ENCODE results near the gene PTPRO. TPM values are rescaled to one million over a fixed set of nuclear protein-coding genes. Genes with fewer than 3 reads are reported as not detected.

Gene PTPRO
- total and polyA plus RNA-seq, 8 donors, result 0.35 to 11.6 (median 0.68) TPM; not detected in 3

DNA sequence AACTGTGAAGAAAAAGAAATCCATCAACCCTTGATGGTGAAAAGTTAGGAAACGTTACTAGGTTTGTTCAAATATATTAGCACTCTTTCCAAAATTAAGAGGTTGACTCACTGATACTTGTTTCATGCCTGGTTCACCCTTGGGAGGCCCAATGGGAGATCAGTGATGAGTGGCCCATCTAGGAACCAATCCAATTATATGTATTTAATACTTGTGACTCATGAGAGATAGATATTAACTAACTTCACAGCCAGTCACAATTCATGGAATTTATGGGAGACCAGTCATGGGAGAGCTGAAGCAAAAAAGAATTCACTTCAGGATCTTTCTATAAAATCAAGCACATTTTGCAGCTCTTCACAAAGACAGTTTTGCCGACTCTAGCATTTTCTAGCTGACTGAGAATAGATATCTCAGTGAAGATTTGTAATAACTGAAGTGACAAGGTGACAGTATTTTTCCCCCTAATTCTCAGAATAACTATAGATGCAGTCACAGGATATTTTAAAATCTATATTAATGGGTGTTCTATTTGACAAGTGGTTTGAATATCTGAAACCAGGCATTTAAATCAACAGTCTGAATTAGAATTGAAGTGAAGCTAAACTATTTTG, 236.7 kb downstream of the PTPRO start:
- H3K27me3 ChIP-seq, result no peaks in the 10 kb centered on the region
- H3K9me3 ChIP-seq, result no peaks in the 10 kb centered on the region
- H3K27ac ChIP-seq, result no peak overlapping the region
- peaks cover 0 to 14% (median 7%) of the 10 kb centered on the region in 4 donors for H3K4me1 ChIP-seq
- H3K4me3 ChIP-seq, result no peak overlapping the region
- TF ChIP-seq POLR2AphosphoS5 (IDR thresholded peaks at IDR 0.05) (no peak), POLR2A (IDR thresholded peaks at IDR 0.05) (no peak), EP300 (IDR thresholded peaks at IDR 0.05) (no peak)
- TF ChIP-seq, protein P1, sequence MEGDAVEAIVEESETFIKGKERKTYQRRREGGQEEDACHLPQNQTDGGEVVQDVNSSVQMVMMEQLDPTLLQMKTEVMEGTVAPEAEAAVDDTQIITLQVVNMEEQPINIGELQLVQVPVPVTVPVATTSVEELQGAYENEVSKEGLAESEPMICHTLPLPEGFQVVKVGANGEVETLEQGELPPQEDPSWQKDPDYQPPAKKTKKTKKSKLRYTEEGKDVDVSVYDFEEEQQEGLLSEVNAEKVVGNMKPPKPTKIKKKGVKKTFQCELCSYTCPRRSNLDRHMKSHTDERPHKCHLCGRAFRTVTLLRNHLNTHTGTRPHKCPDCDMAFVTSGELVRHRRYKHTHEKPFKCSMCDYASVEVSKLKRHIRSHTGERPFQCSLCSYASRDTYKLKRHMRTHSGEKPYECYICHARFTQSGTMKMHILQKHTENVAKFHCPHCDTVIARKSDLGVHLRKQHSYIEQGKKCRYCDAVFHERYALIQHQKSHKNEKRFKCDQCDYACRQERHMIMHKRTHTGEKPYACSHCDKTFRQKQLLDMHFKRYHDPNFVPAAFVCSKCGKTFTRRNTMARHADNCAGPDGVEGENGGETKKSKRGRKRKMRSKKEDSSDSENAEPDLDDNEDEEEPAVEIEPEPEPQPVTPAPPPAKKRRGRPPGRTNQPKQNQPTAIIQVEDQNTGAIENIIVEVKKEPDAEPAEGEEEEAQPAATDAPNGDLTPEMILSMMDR (IDR thresholded peaks at IDR 0.05), result no peak
- WGBS, 5 donors, result 73 to 88% (median 86%) methylated on average over 2 of the region's 2 CpGs
- H3K36me3 ChIP-seq, result no peaks in the 10 kb centered on the region
- intact Hi-C loops (cut with DNase I; ENCODE audit: low total_unique reads), result no loop called here
- DNase-seq, result no peak

GRCh38 chr12:15561396-15561795, 239.1 kb downstream of the PTPRO start:
- H3K9me3 ChIP-seq, result no peaks in the 10 kb centered on the region
- H3K4me3 ChIP-seq, result no peak overlapping the region
- peaks cover 0 to 22% (median 10%) of the 10 kb centered on the region in 4 donors for H3K4me1 ChIP-seq
- no peak for TF ChIP-seq POLR2AphosphoS5 (IDR thresholded peaks at IDR 0.05)
- no peak for TF ChIP-seq EP300 (IDR thresholded peaks at IDR 0.05)
- no peak for TF ChIP-seq POLR2A (IDR thresholded peaks at IDR 0.05)
- TF ChIP-seq, protein P1 (IDR thresholded peaks at IDR 0.05), result no peak
- H3K27ac ChIP-seq, result no peak overlapping the region
- WGBS, 5 donors, result 84 to 100% (median 95%) methylated on average over 1 of the region's 1 CpG
- intact Hi-C loops (cut with DNase I; ENCODE audit: low total_unique reads), result no loop called here
- no peaks in the 10 kb centered on the region for H3K27me3 ChIP-seq
- H3K36me3 ChIP-seq, result no peaks in the 10 kb centered on the region
- DNase-seq, result no peak

- Histone ChIP-seq H3K27ac (peak overlapping the region in 1 of 5 donors; percentile 3), H3K9me3 (no peaks in the 10 kb centered on the region), H3K27me3 (no peaks in the 10 kb centered on the region), H3K4me1 (peaks cover 0 to 22% (median 10%) of the 10 kb centered on the region in 4 donors), H3K4me3 (no peak overlapping the region), H3K36me3 (no peaks in the 10 kb centered on the region)
- peak in 1 of 2 donors; percentile 17 for DNase-seq
- intact Hi-C loops (cut with DNase I; ENCODE audit: low total_unique reads), result no loop called here
- TF ChIP-seq POLR2A (IDR thresholded peaks at IDR 0.05) (no peak), EP300 (IDR thresholded peaks at IDR 0.05) (no peak), POLR2AphosphoS5 (IDR thresholded peaks at IDR 0.05) (no peak)
- TF ChIP-seq, protein P1 (IDR thresholded peaks at IDR 0.05), result no peak
- 59 to 80% (median 73%) methylated on average over 3 of the region's 3 CpGs for WGBS, 5 donors
Measured at GRCh38 chr12:15562263-15562662, 240.0 kb downstream of the PTPRO start.

DNA sequence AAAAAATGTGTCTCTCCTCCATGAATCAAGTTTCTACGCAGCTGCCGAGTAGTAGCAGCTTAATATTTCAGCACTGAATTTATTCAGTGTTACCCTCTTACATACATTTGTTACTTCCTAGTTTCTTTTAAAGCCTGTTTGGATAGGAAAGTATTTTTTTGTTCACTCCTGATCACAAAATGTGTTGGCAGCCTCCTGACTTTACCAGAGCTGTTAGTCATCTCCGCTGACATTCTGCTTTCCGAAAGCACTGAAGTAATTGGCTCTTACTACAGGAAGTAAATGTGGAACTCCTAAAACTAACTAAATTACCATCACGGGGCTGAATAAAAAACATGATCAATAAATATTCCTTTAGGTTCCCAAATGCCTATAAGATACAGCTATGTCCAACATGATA, 241.4 kb downstream of the PTPRO start:
- peak overlapping the region in 4 of 5 donors; percentile 20 to 61 (median 42) for H3K27ac ChIP-seq
- peak overlapping the region in 3 of 4 donors; percentile 7 to 12 (median 9) for H3K4me3 ChIP-seq
- no peaks in the 10 kb centered on the region for H3K36me3 ChIP-seq
- intact Hi-C loops (cut with DNase I; ENCODE audit: low total_unique reads), result no loop called here
- peak in 1 of 2 donors; percentile 61 for DNase-seq
- no peaks in the 10 kb centered on the region for H3K9me3 ChIP-seq
- WGBS, 5 donors, result 7 to 24% (median 11%) methylated on average over 5 of the region's 5 CpGs
- no peaks in the 10 kb centered on the region for H3K27me3 ChIP-seq
- H3K4me1 ChIP-seq, result peaks cover 0 to 22% (median 10%) of the 10 kb centered on the region in 4 donors
- TF ChIP-seq POLR2AphosphoS5 (IDR thresholded peaks at IDR 0.05), result peak in 1 of 3 donors; percentile 54
- TF ChIP-seq POLR2A (IDR thresholded peaks at IDR 0.05), result no peak
- TF ChIP-seq, protein P1 (IDR thresholded peaks at IDR 0.05), result no peak
